GM21515 (cell line): Measurements from ENCODE around the gene PPIP5K2.
A peak's percentile ranks its signal among the peaks of the same experiment; 100 is the strongest.

Experiments
- ATAC-seq: cut with Tn5 transposase; IDR thresholded peaks from one replicate; pipeline ENCODE4 v1.9.1; 2021; ENCODE audit not compliant: unreplicated experiment

PPIP5K2 gene

DNA sequence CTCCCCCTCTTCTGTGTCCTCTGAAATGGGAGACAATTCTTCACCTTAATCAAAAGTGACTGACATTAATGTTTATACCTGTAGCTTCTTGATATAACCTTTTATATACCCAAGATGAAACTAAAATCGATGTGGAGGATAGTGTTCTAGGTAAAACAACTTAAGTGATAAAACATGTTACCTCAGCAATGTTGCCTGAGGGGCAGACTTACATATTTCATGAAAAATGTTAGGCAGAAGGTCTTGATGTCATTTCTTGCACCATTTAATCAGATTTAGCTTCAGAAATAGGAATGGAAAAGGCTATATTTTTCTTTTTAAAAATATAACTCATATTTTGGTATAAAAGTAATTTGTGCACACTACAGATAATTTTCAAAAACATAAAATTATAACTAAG lies 115.8 kb downstream of the PPIP5K2 start:
- no peak for ATAC-seq

DNA sequence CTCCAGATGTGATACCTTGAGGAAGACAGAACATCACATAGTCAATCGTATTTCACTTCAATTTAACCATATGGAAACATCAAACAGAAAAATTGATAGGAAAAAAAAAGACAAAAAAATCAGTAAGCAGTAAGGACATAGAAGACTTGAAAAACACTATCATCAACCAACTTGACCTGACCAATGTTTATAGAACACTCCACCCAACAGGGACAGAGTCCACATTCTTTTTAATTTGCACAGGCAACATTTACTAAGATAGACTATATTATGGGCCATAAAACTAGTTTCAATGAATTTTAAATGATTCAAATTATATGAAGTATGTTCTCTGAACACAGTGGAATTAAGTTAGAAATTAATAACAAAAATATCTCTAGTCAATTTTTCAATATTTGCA lies 117.7 kb downstream of the PPIP5K2 start:
- ATAC-seq, result no peak

DNA sequence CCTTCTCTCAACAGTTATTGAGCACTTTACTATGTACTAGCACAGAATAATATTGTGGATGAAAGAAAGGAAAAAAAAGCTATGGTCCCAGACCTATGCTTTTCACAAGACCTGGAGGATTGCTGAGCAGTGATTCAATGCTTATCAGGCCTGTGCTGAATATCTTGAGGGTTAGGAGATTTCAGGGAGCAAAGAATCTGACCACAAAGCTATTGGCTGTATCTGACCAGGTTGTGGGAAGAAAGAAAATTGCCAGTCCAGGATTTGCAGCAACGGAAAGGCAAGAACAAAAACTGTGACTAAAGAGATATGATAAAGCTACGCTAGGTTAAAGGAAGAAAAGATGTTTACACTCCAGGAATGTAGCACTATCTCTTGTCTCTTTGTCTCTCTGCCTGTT lies 123.6 kb downstream of the PPIP5K2 start:
- no peak for ATAC-seq

DNA sequence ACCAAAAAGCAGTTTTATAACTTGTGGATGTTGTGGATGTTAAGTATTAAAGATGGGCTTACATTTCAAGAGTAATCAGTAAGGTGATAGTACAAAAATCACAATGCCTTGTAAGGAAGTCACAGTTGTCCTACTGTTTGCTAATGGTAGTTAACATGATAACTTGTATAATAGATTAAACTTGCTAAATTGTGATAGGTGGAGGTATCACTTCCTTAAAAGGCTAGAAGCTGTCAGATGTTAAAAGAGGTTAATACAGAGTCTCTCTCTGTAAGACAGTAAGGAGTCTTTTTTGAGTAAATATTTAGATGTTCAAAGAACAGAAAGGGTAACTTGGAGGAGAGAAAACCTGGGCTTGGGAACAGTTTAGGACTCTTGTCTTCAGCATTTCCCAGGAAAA lies 124.3 kb downstream of the PPIP5K2 start:
- no peak for ATAC-seq

DNA sequence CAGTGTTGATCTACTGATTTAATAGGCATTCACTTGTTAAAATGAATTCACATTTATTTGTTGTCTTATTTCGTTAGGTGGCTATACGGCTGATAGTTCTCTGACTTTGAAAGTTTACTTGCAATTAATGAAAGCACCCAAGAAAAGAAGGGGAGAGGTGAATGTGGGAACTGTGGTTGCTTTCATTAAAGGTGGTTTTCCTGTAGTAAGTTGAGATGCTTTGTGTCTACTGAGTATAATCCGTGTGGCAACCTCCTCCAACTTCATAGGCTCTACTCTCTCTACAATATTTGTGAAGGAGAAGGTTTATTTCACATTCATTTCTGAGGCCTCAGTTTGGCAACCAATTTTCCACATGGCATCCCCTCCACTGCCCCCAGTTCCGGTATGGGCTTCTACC lies 125.7 kb downstream of the PPIP5K2 start:
- ATAC-seq, result no peak

DNA sequence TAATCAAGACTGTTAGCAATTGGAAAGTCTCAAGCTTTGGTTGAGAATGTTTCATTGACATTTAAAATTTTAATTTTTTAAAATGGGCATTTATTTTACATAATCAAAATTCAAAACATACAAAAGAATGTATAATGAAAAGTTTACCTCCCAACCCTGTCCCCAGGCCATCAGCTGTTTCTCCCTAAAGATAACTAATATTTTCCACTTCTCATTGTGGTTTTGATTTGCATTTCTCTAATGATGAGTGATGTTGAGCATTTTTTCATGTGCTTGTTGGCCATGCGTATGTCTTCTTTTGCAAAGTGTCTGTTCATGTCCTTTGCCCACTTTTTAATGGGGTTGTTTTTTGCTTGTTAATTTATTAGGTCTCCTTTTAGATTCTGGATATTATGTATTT lies 127.0 kb downstream of the PPIP5K2 start:
- ATAC-seq, result no peak

DNA sequence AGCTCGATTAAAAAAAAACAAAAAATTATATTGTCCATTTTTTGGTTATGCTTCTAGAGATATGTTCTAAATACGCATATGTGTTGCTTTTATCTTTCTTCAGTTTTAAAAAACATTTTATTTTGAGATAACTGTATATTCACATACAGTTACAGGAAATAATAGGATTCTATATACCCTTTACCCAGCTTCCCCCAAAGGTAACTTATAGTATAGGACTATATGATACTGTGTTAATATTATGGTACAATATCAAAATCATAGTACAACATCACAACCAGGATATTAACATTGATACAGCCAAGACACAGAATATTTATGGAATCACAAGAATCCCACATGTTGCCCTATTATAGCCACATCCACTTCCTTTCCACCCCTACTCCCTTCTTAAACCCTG lies 129.0 kb downstream of the PPIP5K2 start:
- no peak for ATAC-seq

DNA sequence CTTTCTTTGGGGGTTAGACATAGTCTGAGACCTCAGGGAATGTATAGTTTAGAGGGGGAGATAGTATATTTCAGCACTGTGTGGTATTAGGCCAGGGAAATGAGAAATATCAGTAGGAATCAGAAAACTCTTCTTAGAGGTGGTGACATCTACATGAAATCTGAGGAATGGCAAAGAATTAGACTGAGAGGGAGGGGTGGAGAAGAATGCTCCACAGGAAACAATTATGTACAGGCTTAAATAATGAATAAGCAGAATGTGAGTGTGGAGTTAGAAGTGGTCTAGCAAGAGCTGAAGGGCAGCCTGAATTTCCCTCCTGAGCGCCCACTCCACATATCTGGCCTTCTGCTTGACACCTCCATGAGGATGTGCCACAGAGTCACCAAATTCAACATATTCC lies 134.8 kb downstream of the PPIP5K2 start:
- ATAC-seq, result no peak

DNA sequence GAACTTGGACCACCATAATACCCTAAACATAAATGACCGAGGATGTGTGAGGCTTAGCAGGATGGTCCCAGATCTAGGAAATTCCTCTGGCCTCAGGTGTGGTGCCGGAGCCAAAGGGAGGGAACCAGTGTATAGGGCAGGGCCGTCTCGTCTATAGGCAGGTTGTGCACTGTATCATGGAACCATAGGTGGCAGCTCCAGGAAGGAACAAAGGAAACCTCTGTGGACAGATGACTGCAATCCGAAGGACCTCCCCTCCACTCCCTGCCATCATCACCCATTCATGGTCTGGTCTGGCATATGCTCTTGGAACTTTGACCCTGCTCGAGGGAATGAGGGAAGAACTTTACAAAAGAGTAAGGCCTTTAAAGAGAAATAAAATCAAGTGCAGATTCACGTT lies 135.6 kb downstream of the PPIP5K2 start:
- ATAC-seq, result no peak

DNA sequence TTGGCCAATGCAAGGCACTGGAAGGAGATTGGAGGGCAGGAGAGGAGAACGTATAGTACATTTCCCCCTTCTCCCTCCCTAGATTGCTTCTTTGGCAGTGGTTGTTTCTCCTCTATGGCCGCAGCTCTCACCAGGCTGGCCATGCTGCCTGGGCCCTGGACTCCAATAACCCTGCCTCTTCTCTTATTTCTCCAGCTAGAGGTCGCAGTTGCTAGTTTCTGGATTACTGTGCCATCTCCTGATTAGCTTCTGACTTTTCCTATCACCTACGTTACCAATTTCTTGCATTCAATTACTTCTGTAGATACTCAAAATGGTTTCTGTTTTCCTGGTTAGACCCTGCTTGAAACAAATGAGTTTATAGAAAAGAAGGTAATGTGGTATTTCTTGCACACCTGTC lies 136.1 kb downstream of the PPIP5K2 start:
- no peak for ATAC-seq

DNA sequence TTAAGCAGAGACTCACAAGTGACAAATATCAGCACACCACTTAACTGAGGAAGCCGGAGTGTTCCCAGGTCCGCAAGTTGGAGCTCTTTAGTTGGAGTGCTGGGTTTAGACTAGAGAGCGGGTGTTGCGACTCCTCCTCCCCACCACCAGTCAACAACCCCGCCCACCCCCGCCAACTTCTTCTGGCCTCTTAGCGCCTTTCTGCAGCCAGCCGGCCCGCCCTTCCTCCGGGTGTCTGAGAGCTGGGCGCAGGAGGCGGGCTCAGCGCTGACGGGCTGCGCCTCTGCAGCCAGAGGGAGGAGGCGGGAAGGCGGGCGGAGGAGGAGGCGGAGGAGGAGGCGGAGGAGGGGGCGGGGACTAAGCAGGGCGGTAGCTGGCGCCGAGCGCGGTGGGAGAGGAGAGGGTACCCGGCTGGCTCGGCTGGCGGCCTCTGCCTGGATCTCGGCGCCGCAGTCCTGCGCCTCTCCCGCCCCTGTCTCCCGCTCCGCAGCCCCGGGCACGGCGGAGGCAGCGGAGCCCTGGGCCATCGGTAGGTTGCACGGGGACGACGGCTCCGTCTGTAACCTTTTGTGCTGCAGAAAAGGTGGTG lies 138.4 kb downstream of the PPIP5K2 start, which contains the start of gene MACIR:
Gene MACIR (plus strand): TSS at position 396 of the 589 bp plus-strand sequence. CDS start 17,157 bp downstream, outside the sequence.
- ATAC-seq, result peak; percentile 85

DNA sequence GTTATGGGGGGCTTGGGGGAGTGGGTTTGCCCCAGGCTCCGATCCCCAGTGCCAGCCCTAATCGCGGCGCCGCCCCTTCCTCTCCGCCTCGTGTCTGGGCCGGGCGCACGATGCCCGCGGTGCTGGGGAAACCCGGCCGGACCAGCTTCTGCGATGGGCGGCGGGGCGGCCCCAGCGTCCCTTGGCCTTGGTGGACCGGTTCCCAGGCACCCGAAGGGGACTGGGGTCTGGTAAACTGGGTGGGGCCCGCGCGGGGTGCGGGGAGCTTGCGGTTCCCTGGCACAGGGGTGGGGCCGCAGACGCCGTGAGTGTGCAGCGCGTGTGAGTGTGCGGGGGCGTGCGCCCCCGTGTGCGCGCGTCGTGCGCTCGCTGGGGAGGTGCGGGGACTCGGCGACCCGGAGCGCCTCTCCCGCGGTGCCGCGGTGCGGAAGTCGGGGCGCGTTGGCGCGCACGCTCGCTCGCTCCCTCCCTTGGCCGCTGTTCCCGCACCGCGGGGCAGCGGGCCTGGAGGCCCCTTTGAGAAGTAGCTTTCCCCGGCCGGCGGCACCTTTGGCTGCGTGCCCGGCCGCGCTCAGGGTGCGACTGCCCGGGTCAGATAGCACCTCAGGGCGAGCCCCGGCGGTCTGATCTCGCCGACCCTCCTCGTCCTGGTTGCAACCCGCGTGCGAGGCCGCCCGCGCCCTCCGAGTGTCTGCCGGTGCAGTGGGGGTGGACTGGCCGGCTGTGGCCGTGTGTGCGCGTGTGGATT lies 139.0 kb downstream of the PPIP5K2 start:
- ATAC-seq, result peak; percentile 42

DNA sequence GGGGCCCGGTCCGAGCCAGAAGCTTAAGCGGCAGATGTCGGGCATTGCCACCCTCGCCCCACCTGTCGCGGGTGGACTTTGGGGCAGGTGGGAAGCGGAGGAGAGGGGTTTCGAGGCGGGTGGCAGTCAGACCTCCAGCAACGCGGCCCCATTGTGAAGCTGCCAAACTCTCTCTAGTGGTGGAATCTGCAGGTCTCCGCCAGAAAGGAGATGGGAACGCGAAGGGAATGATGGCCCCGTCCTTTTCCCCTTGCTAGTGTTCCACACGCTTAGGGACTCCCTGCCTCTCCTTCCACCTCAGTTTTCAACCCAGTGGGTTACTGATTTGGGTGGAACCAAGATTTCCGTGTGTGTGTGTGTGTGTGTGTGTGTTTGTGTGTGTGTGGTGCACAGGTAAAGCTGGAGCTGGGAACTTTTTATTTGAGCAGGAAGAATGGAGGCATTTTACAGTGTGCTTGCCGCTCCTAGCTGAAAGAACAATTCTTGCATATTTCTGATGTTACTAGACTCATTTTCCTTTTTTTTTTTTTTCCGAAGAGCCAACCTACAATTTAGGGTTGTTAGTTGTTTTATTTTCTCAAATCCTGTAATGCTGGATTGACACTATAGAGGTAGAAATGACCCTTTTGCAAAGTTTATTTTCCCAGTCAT lies 139.7 kb downstream of the PPIP5K2 start:
- peak; percentile 0 for ATAC-seq

DNA sequence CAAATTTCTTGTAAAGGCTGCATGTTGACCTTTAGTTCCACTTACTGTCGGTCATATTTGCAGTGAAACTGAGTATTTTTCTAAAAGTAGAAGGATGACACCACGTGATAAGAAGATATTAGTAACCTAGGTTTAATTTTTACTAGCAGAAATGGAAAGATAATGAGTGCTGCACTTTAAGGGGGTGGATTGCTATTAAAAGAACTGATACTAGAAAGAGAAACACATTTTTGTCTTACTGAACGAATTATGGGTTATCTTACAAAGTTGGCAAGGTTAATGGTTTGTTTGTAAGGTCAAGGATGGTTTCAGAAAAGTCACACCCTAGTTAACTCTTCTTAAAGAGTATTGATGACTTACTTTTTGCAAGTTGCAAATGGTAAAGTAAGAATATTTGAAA lies 140.8 kb downstream of the PPIP5K2 start:
- no peak for ATAC-seq
